WTC11 (cell line): Measurements from ENCODE around the gene FAM13A. TPM values are rescaled to one million over a fixed set of nuclear protein-coding genes. Genes with fewer than 3 reads are reported as not detected.

Source experiments
- ATAC-seq: fragments of 200-7000 bp; cut with Tn5 transposase; 2 replicates; pipeline ENCODE4 v1.10.0; 2021; ENCODE audit warnings: mild to moderate bottlenecking, moderate library complexity
- CTCF ChIA-PET: fragments of 300-600 bp; sonication (Branson Sonifier 250); formaldehyde crosslinking; loops from one replicate; lab custom pipeline; 2021; ENCODE audit warnings: antibody characterized with exemption; lab: Charles Lee
- POLR2A ChIA-PET: fragments of 350-600 bp; sonication (Branson Sonifier 250); formaldehyde crosslinking; loops from one replicate; lab custom pipeline; 2021; ENCODE audit warnings: antibody characterized with exemption; lab: Charles Lee
- DNase-seq: peaks from one replicate; pipeline ENCODE4 v3.0.0; 2021; ENCODE audit warnings: low spot score
- H3K27ac Mint-ChIP-seq: 2 replicates; pipeline ENCODE4 v1.8.0; 2021; ENCODE audit warnings: mixed read lengths
- H3K27me3 Mint-ChIP-seq: 2 replicates; pipeline ENCODE4 v1.8.0; 2021; ENCODE audit warnings: low read depth, mild to moderate bottlenecking, moderate library complexity, mixed read lengths
- H3K36me3 Mint-ChIP-seq: 2 replicates; pipeline ENCODE4 v1.8.0; 2021; ENCODE audit warnings: mixed read lengths
- H3K4me1 Mint-ChIP-seq: 2 replicates; pipeline ENCODE4 v1.8.0; 2022; ENCODE audit warnings: mixed read lengths
- H3K4me3 Mint-ChIP-seq: 2 replicates; pipeline ENCODE4 v1.8.0; 2021; ENCODE audit warnings: mild to moderate bottlenecking, moderate library complexity, mixed read lengths
- H3K9me3 Mint-ChIP-seq: 2 replicates; pipeline ENCODE4 v1.8.0; 2021; ENCODE audit warnings: mixed read lengths
- AR ChIP-seq: fragments of 250-450 bp; sonication (Bioruptor Pico); IDR thresholded peaks from 2 replicates; pipeline ENCODE4 v1.9.0; 2021; ENCODE audit warnings: mild to moderate bottlenecking
- CDX4 ChIP-seq: fragments of 250-450 bp; sonication (Bioruptor Pico); IDR thresholded peaks from 2 replicates; pipeline ENCODE4 v1.9.0; 2021; ENCODE audit warnings: moderate library complexity, mild to moderate bottlenecking, inconsistent platforms, borderline replicate concordance
- CREB1 ChIP-seq: sonication (generic); formaldehyde crosslinking; IDR thresholded peaks from 2 replicates; pipeline ENCODE4 v1.8.0; 2023; ENCODE audit warnings: mild to moderate bottlenecking, missing genetic modification reagents
- ELF4 ChIP-seq: sonication (generic); formaldehyde crosslinking; IDR thresholded peaks from 2 replicates; pipeline ENCODE4 v1.8.1; 2022; ENCODE audit warnings: low read depth, mild to moderate bottlenecking, moderate library complexity, missing genetic modification reagents
- HMGA2 ChIP-seq: fragments of 250-450 bp; sonication (Bioruptor Pico); IDR thresholded peaks from 2 replicates; pipeline ENCODE4 v1.4.0; 2021; ENCODE audit warnings: mild to moderate bottlenecking, moderate library complexity
- IRF2 ChIP-seq: sonication (generic); formaldehyde crosslinking; IDR thresholded peaks from 2 replicates; pipeline ENCODE4 v1.8.0; 2022; ENCODE audit warnings: low read depth, missing genetic modification reagents, borderline replicate concordance
- JAZF1 ChIP-seq: fragments of 250-450 bp; sonication (Bioruptor Pico); IDR thresholded peaks from 2 replicates; pipeline ENCODE4 v1.9.0; 2021; ENCODE audit warnings: moderate library complexity, mild to moderate bottlenecking, inconsistent platforms
- MLX ChIP-seq: sonication (generic); formaldehyde crosslinking; IDR thresholded peaks from 2 replicates; pipeline ENCODE4 v1.8.1; 2023; ENCODE audit warnings: mild to moderate bottlenecking, missing genetic modification reagents, moderate library complexity
- MYBL2 ChIP-seq: sonication (generic); formaldehyde crosslinking; IDR thresholded peaks from 2 replicates; pipeline ENCODE4 v1.8.1; 2023; ENCODE audit warnings: mild to moderate bottlenecking, moderate library complexity, missing genetic modification reagents
- NFATC4 ChIP-seq: fragments of 250-450 bp; sonication (Bioruptor Pico); IDR thresholded peaks from 2 replicates; pipeline ENCODE4 v1.9.0; 2021; ENCODE audit warnings: mild to moderate bottlenecking
- NFE2L1 ChIP-seq: sonication (generic); formaldehyde crosslinking; IDR thresholded peaks from 2 replicates; pipeline ENCODE4 v1.8.1; 2023; ENCODE audit warnings: missing genetic modification reagents
- PRRX2 ChIP-seq: fragments of 250-450 bp; sonication (Bioruptor Pico); IDR thresholded peaks from 2 replicates; pipeline ENCODE4 v1.8.0; 2021; ENCODE audit warnings: mild to moderate bottlenecking
- RORB ChIP-seq: fragments of 250-450 bp; sonication (Bioruptor Pico); IDR thresholded peaks from 2 replicates; pipeline ENCODE4 v1.9.0; 2021; ENCODE audit warnings: mild to moderate bottlenecking
- SMAD3 ChIP-seq: sonication (generic); formaldehyde crosslinking; IDR thresholded peaks from 2 replicates; pipeline ENCODE4 v1.8.0; 2022; ENCODE audit warnings: missing genetic modification reagents, mild to moderate bottlenecking, borderline replicate concordance
- SP1 ChIP-seq: sonication (generic); formaldehyde crosslinking; conservative IDR thresholded peaks from 2 replicates; pipeline ENCODE4 v1.8.1; 2022; ENCODE audit warnings: missing genetic modification reagents
- STAT6 ChIP-seq: sonication (generic); formaldehyde crosslinking; conservative IDR thresholded peaks from 2 replicates; pipeline ENCODE4 v1.8.1; 2023; ENCODE audit warnings: mild to moderate bottlenecking, low read depth, missing genetic modification reagents, moderate library complexity
- TEAD1 ChIP-seq: sonication (generic); formaldehyde crosslinking; IDR thresholded peaks from 2 replicates; pipeline ENCODE4 v1.8.0; 2022; ENCODE audit warnings: mild to moderate bottlenecking, missing genetic modification reagents
- TEAD4 ChIP-seq: sonication (generic); formaldehyde crosslinking; IDR thresholded peaks from 2 replicates; pipeline ENCODE4 v1.8.0; 2022; ENCODE audit warnings: mild to moderate bottlenecking, missing genetic modification reagents
- TP53 ChIP-seq: sonication (generic); formaldehyde crosslinking; IDR thresholded peaks from 2 replicates; pipeline ENCODE4 v1.8.1; 2023; ENCODE audit warnings: mild to moderate bottlenecking, missing genetic modification reagents
- ZBTB43 ChIP-seq: sonication (generic); formaldehyde crosslinking; IDR thresholded peaks from 2 replicates; pipeline ENCODE4 v1.8.1; 2023; ENCODE audit warnings: mild to moderate bottlenecking, missing genetic modification reagents
- ZMAT4 ChIP-seq: fragments of 250-450 bp; sonication (Bioruptor Pico); IDR thresholded peaks from 2 replicates; pipeline ENCODE4 v1.9.0; 2021; ENCODE audit warnings: mild to moderate bottlenecking
- ZNF232 ChIP-seq: sonication (generic); formaldehyde crosslinking; IDR thresholded peaks from 2 replicates; pipeline ENCODE4 v1.8.0; 2022; ENCODE audit warnings: mild to moderate bottlenecking, missing genetic modification reagents
- ZNF423 ChIP-seq: fragments of 250-450 bp; sonication (Bioruptor Pico); IDR thresholded peaks from 2 replicates; pipeline ENCODE4 v2.1.2; 2022; ENCODE audit warnings: mild to moderate bottlenecking, moderate library complexity
- ZNF671 ChIP-seq: fragments of 250-450 bp; sonication (Bioruptor Pico); IDR thresholded peaks from 2 replicates; pipeline ENCODE4 v1.8.0; 2021; ENCODE audit warnings: mild to moderate bottlenecking
- total RNA-seq: library from RNA; stranded (reverse); gene quantifications from 3 replicates; pipeline ENCODE4 v1.2.3, GENCODE V29; 2021

Gene FAM13A
- total RNA-seq, 1 experiment from 2014 or later = 14.6 TPM

- no peak for TF ChIP-seq RORB (CRISPR knock-in tag)
- no peak for TF ChIP-seq AR
- no peak for TF ChIP-seq TEAD1
- no peak for TF ChIP-seq ELF4 (CRISPR knock-in tag)
These were observed 188.5 kb downstream of the FAM13A start (continued) for GRCh38 chr4:88868510-88868909.

- Mint-ChIP-seq H3K9me3 (peaks cover 20% of the 10 kb centered on the region), H3K4me1 (peaks cover 4% of the 10 kb centered on the region), H3K36me3 (peaks cover 15% of the 10 kb centered on the region), H3K4me3 (no peak overlapping the region), H3K27ac (no peak overlapping the region), H3K27me3 (no peaks in the 10 kb centered on the region)
- TF ChIP-seq ZNF232 (CRISPR knock-in tag) (no peak), ZBTB43 (no peak), CREB1 (CRISPR knock-in tag) (no peak), TEAD1 (no peak), MLX (CRISPR knock-in tag) (no peak), SP1 (no peak), STAT6 (no peak), TP53 (CRISPR knock-in tag) (no peak), PRRX2 (no peak), ZNF671 (CRISPR knock-in tag) (no peak), NFE2L1 (CRISPR knock-in tag) (no peak), CDX4 (CRISPR knock-in tag) (no peak), HMGA2 (CRISPR knock-in tag) (no peak), ZNF423 (CRISPR knock-in tag) (no peak)
- ATAC-seq = no peak
- POLR2A ChIA-PET = no interaction called here
- no peak for DNase-seq
- CTCF ChIA-PET = no interaction called here
These were observed 190.0 kb downstream of the FAM13A start for GRCh38 chr4:88866862-88867550.

GRCh38 chr4:88865466-88865865 is 191.5 kb downstream of the FAM13A start:
- H3K4me1 Mint-ChIP-seq = peaks cover 4% of the 10 kb centered on the region
- ChIA-PET POLR2A (no interaction called here), CTCF (interaction anchor here (0.7 kb wide), 2 partner anchors 24 to 281 kb away, joined by 5 read pairs; no protein-coding TSS in a partner anchor)
- H3K36me3 Mint-ChIP-seq = peaks cover 8% of the 10 kb centered on the region
- no peak for ATAC-seq
- DNase-seq = no peak
- H3K27ac Mint-ChIP-seq = no peak overlapping the region
- H3K27me3 Mint-ChIP-seq = no peaks in the 10 kb centered on the region
- no peak overlapping the region for H3K4me3 Mint-ChIP-seq
- H3K9me3 Mint-ChIP-seq = peaks cover 9% of the 10 kb centered on the region
- TF ChIP-seq NFATC4 (CRISPR knock-in tag) = no peak
- no peak for TF ChIP-seq IRF2 (CRISPR knock-in tag)
- TF ChIP-seq JAZF1 (CRISPR knock-in tag) = no peak
- no peak for TF ChIP-seq TP53 (CRISPR knock-in tag)
- TF ChIP-seq TEAD4 = no peak
- TF ChIP-seq MYBL2 (CRISPR knock-in tag) = no peak
- TF ChIP-seq ZNF232 (CRISPR knock-in tag) = no peak
- no peak for TF ChIP-seq SMAD3 (CRISPR knock-in tag)
- TF ChIP-seq HMGA2 (CRISPR knock-in tag) = no peak
- no peak for TF ChIP-seq ZMAT4 (CRISPR knock-in tag)
